PFSK-1 (cell line): ENCODE results near the gene SEMA3F.

Experiments used
- FOXP2 ChIP-seq: optimal IDR thresholded peaks from 2 replicates; pipeline ENCODE3; 2011; ENCODE audit warnings: borderline replicate concordance, control low read depth, inconsistent platforms; ENCODE audit not compliant: insufficient read depth; ENCODE audit errors: extremely low read length, extremely low read depth
- POLR2AphosphoS5 ChIP-seq: IDR thresholded peaks from 2 replicates; pipeline ENCODE4 v1.6.1; 2012; ENCODE audit warnings: low read depth, mild to moderate bottlenecking, control low read depth, low read length, moderate library complexity
- SIN3A ChIP-seq: IDR thresholded peaks from 2 replicates; pipeline ENCODE4 v1.6.1; 2012; ENCODE audit warnings: mild to moderate bottlenecking, low read length, moderate library complexity, borderline replicate concordance; ENCODE audit not compliant: insufficient read depth

DNA sequence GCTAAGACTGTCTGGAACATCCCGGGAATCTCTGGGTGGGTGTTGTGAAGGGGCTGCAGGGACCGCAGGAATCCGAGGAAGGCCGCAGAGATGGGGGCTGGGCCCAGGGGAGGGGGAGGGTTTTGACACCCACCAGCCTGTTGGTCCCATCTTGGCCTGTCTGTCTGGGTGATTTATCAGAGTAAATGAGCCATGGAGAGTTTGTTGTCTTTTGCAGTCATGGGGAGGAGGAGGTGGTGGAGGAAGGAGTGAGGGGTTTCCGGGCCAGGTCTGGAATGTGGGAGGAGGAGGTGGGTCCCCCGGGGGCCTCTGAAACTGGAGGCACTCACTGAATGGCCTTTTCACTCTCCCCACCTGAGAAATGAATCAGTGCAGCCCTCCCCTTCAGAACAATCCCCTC lies 11.5 kb downstream of the SEMA3F start:
- no peak for TF ChIP-seq SIN3A
- TF ChIP-seq POLR2AphosphoS5 = no peak
- TF ChIP-seq FOXP2 = no peak
